Measurements from ENCODE around the gene SEC16A.

DNA sequence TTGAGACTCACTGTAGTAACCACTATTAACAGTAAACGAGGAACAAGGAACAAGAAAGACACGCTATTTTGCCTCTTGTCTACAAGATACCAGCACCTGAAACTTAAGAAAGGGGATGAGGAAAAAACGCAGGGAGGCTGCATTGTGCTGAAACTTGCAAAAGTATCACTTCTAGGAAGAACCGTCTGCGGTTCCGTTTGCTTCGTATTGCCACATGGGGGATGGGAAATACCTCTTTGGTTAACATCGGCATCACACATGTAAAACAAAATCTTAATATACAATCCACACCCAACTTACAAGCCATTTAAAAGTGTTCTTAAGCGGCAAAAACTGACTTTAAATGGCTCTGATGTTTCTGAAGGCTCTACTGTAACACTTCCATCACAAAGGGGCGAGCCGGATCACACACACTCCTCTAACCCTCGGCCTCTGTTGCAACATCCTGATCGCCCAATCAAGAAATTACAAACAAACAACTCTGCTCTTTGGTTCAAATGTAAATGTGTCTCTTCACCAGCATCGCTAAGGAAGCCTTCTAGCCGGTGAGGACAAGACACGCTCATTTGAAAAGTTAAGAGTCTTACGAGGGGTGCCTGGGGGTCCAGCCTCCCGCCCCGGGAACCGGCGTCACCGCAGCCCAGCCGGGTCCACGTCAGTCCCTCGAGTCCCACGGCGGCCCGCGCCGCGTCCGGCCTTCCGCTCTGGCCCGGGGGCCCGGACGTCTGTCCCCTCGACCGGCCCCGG lies 621 bp downstream of the SEC16A start:
- TF ChIP-seq CTCF (IDR thresholded peaks at IDR 0.05) (no peak), POLR2A (IDR thresholded peaks at IDR 0.05) (no peak)
